H1 (cell line): ENCODE data around the gene CD300E. TPM values are rescaled to one million over a fixed set of nuclear protein-coding genes. Genes with fewer than 3 reads are reported as not detected.

Experiments used
- CTCF ChIA-PET: fragments of 300-600 bp; sonication (Branson Sonifier 250); formaldehyde crosslinking; loops from one replicate; lab custom pipeline; 2021; ENCODE audit not compliant: partially characterized antibody; lab: Charles Lee
- POLR2A ChIA-PET: fragments of 300-600 bp; sonication (Branson Sonifier 250); formaldehyde crosslinking; loops from one replicate; lab custom pipeline; 2021; ENCODE audit warnings: inconsistent platforms; ENCODE audit not compliant: partially characterized antibody; lab: Charles Lee
- DNase-seq, 2 experiments: peaks; one replicate each; pipeline versions ENCODE4 v3.0.0 to v3.0.0-alpha.2; 2010 to 2022; ENCODE audit warnings: low spot score in 2 of 2, low read depth in 1 of 2, mixed read lengths in 1 of 2
- FAIRE-seq: peaks from 2 replicates; lab custom pipeline; 2011; peaks lifted over from hg19 to GRCh38; lab: Jason Lieb, UNC
- H2AFZ ChIP-seq: 2 replicates; pipeline ENCODE4 v1.8.1; 2012; ENCODE audit warnings: low read length, inconsistent platforms
- H2AK5ac ChIP-seq: 2 replicates; pipeline ENCODE4 v1.6.1; 2013; ENCODE audit warnings: low read depth, low read length
- H2BK120ac ChIP-seq: replicated peaks from 2 replicates; pipeline ENCODE3; 2013; ENCODE audit warnings: low read depth, low read length, inconsistent platforms
- H2BK12ac ChIP-seq: 2 replicates; pipeline ENCODE4 v1.6.1; 2013; ENCODE audit warnings: low read depth, low read length
- H2BK15ac ChIP-seq: 2 replicates; pipeline ENCODE4 v1.6.1; 2013; ENCODE audit warnings: low read length
- H2BK20ac ChIP-seq: 2 replicates; pipeline ENCODE4 v1.6.1; 2013; ENCODE audit warnings: low read length
- H2BK5ac ChIP-seq: 2 replicates; pipeline ENCODE4 v1.6.1; 2013; ENCODE audit warnings: low read depth, low read length
- H3K14ac ChIP-seq: 2 replicates; pipeline ENCODE4 v1.6.1; 2013; ENCODE audit warnings: inconsistent platforms; ENCODE audit not compliant: insufficient read length
- H3K18ac ChIP-seq: 2 replicates; pipeline ENCODE4 v1.6.1; 2013; ENCODE audit warnings: low read length; ENCODE audit errors: extremely low read depth
- H3K23ac ChIP-seq: 2 replicates; pipeline ENCODE4 v1.6.1; 2013; ENCODE audit warnings: inconsistent platforms; ENCODE audit not compliant: insufficient read length
- H3K23me2 ChIP-seq: 2 replicates; pipeline ENCODE4 v1.6.1; 2013; ENCODE audit warnings: low read depth, low read length
- H3K27ac ChIP-seq: 2 replicates; pipeline ENCODE4 v1.6.1; 2011; ENCODE audit warnings: low read depth, low read length, inconsistent platforms
- H3K27me3 ChIP-seq, 4 experiments: replicated peaks in 1 of 4; 1 replicate in 1 of 4; 2 replicates in 3 of 4; pipeline versions ENCODE4 v1.6.1 to v1.8.1; 2011 to 2013; ENCODE audit warnings: low read length in 3 of 4, mild to moderate bottlenecking in 3 of 4, inconsistent platforms in 2 of 4, mixed read lengths in 2 of 4, moderate library complexity in 1 of 4; ENCODE audit not compliant: control insufficient read depth in 3 of 4, insufficient read depth in 3 of 4; ENCODE audit errors: extremely low read depth in 1 of 4
- H3K36me3 ChIP-seq, 4 experiments: 2 replicates each; pipeline versions ENCODE4 v1.6.1 to v1.8.1; 2011 to 2013; ENCODE audit warnings: mild to moderate bottlenecking in 4 of 4, low read length in 3 of 4, moderate library complexity in 2 of 4, control low read depth in 1 of 4, inconsistent platforms in 1 of 4; ENCODE audit not compliant: insufficient read depth in 4 of 4, control insufficient read depth in 2 of 4
- H3K4ac ChIP-seq: replicated peaks from 2 replicates; pipeline ENCODE3; 2013; ENCODE audit warnings: low read length, low read depth, mixed read lengths, inconsistent platforms; ENCODE audit not compliant: insufficient read length
- H3K4me1 ChIP-seq, 4 experiments: replicated peaks in 1 of 4; 1 replicate in 1 of 4; 2 replicates in 3 of 4; pipeline versions ENCODE4 v1.6.1 to v1.8.1; 2011 to 2013; ENCODE audit warnings: low read length in 3 of 4, inconsistent platforms in 2 of 4, mixed read lengths in 1 of 4; ENCODE audit not compliant: insufficient read depth in 4 of 4, control insufficient read depth in 3 of 4
- H3K4me2 ChIP-seq, 2 experiments: 2 replicates each; pipeline versions ENCODE4 v1.6.1 to v1.8.1; 2011 to 2013; ENCODE audit warnings: low read depth in 2 of 2, low read length in 2 of 2, control low read depth in 1 of 2, inconsistent platforms in 1 of 2, mild to moderate bottlenecking in 1 of 2; ENCODE audit not compliant: insufficient read depth in 1 of 2
- H3K4me3 ChIP-seq, 4 experiments: fragments of 200-600, 300-600 bp in 1 of 4; sonication (generic), shearing (Covaris generic), sonication (Bioruptor Twin) in 1 of 4; 2 replicates each; pipeline versions ENCODE4 v1.5.1 to v1.8.1; 2011 to 2016; ENCODE audit warnings: low read length in 4 of 4, low read depth in 3 of 4, control low read depth in 2 of 4, inconsistent platforms in 2 of 4, mild to moderate bottlenecking in 2 of 4, mixed read lengths in 1 of 4, moderate library complexity in 1 of 4; ENCODE audit not compliant: insufficient read depth in 2 of 4; ENCODE audit errors: extremely low read depth in 1 of 4
- H3K56ac ChIP-seq: replicated peaks from 2 replicates; pipeline ENCODE3; 2013; ENCODE audit warnings: low read depth, mild to moderate bottlenecking, mixed read lengths, low read length, inconsistent platforms; ENCODE audit not compliant: insufficient read length
- H3K79me1 ChIP-seq: 2 replicates; pipeline ENCODE4 v1.6.1; 2013; ENCODE audit warnings: low read depth, low read length, control low read depth
- H3K79me2 ChIP-seq, 2 experiments: 2 replicates each; pipeline versions ENCODE4 v1.6.1 to v1.8.1; 2012 to 2013; ENCODE audit warnings: low read length in 2 of 2, mild to moderate bottlenecking in 2 of 2, inconsistent platforms in 1 of 2; ENCODE audit not compliant: insufficient read depth in 2 of 2, control insufficient read depth in 1 of 2
- H3K9ac ChIP-seq, 4 experiments: replicated peaks in 1 of 4; 1 replicate in 1 of 4; 2 replicates in 3 of 4; pipeline versions ENCODE4 v1.6.1 to v1.8.1; 2011 to 2013; ENCODE audit warnings: low read depth in 3 of 4, low read length in 3 of 4, control low read depth in 2 of 4, mild to moderate bottlenecking in 2 of 4, moderate library complexity in 2 of 4, inconsistent platforms in 1 of 4; ENCODE audit errors: extremely low read depth in 1 of 4
- H3K9me3 ChIP-seq, 2 experiments: 2 replicates each; pipeline versions ENCODE4 v1.6.1 to v1.8.1; 2012 to 2013; ENCODE audit warnings: mild to moderate bottlenecking in 2 of 2, moderate library complexity in 2 of 2, control low read depth in 1 of 2, inconsistent platforms in 1 of 2, low read depth in 1 of 2, low read length in 1 of 2, mixed read lengths in 1 of 2; ENCODE audit not compliant: insufficient read depth in 2 of 2
- H4K20me1 ChIP-seq, 2 experiments: replicated peaks in 1 of 2; 2 replicates each; pipeline versions ENCODE3 to v1.8.1; 2011 to 2013; ENCODE audit warnings: inconsistent platforms in 2 of 2, low read length in 2 of 2, mild to moderate bottlenecking in 1 of 2; ENCODE audit not compliant: insufficient read depth in 2 of 2, control insufficient read depth in 1 of 2
- H4K5ac ChIP-seq: 2 replicates; pipeline ENCODE4 v1.6.1; 2013; ENCODE audit warnings: low read length, low read depth, mixed read lengths, inconsistent platforms; ENCODE audit not compliant: insufficient read length
- H4K8ac ChIP-seq: 2 replicates; pipeline ENCODE4 v1.8.0; 2013; ENCODE audit warnings: mild to moderate bottlenecking, moderate library complexity, low read length, inconsistent platforms; ENCODE audit not compliant: insufficient read depth; ENCODE audit errors: extremely low read depth
- H4K91ac ChIP-seq: replicated peaks from 2 replicates; pipeline ENCODE3; 2013; ENCODE audit warnings: low read length, mixed read lengths, inconsistent platforms; ENCODE audit not compliant: insufficient read length
- WGBS, 2 experiments: shearing (Covaris generic) in 1 of 2; methylation state at CpG; one replicate each; pipeline versions ENCODE4 v1.1.6 to v1.1.7; 2013 to 2015; ENCODE audit warnings: low lambda C conversion rate in 2 of 2, mixed read lengths in 2 of 2, inconsistent platforms in 1 of 2, low coverage in 1 of 2, missing lambda C conversion rate in 1 of 2; ENCODE audit not compliant: insufficient replicate concordance in 2 of 2, insufficient coverage in 1 of 2, insufficient read length in 1 of 2; ENCODE audit errors: extremely low coverage in 1 of 2, missing lambda C conversion rate in 1 of 2; 5-methylcytosine and 5-hydroxymethylcytosine counted together
- polyA plus RNA-seq, 7 experiments: library from polyadenylated mRNA; depleted of rRNA in 3 of 7; stranded (reverse) in 5 of 7; unstranded in 2 of 7; fragments of >200 nt in 5 of 7; fragments of 200-250 nt in 2 of 7; gene quantifications; 1 replicate in 5 of 7; 2 replicates in 1 of 7; 4 replicates in 1 of 7; pipeline versions ENCODE4 v1.2.1 to v1.2.3, GENCODE V29; 2011 to 2013; ENCODE audit warnings: missing spikeins in 2 of 7, mixed read lengths in 2 of 7
- total RNA-seq: library from RNA; stranded (reverse); fragmentation: NEBNext Ultra II Directional; extraction: Animal tissue kit (Norgen Biotek cat#: 25700); gene quantifications from 2 replicates; pipeline ENCODE4 v1.2.1, GENCODE V29; 2021
- TF ChIP-seq, protein P1 (sequence below): IDR thresholded peaks from 2 replicates; pipeline ENCODE4 v1.6.1; 2012; ENCODE audit warnings: inconsistent platforms

The CD300E gene
- total and polyA plus RNA-seq, 2 of the 8 experiments (the other 6 are each of a cell fraction or from before 2014, with no cell fraction given), result not detected

DNA sequence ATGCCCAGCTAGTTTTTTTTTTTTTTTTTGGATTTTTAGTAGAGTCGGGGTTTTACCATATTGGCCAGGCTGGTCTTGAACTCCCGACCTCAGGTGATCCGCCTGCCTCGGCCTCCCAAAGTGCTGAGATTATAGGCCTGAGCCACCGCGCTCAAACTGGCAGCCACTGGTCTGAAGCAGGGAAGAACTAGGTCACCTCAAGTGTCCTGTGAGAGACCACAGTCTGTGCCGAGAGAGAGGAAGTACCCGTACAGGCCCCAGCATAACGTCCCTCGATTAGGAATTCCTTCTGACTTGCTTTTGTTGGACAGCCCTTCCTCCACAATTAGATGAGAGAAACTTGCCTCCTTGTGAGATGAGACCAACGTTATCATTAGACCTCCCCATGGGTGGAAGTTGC is 13.7 kb upstream of the CD300E start:
- H3K9me3 ChIP-seq, result no peaks in the 10 kb centered on the region
- no peak overlapping the region for H2BK15ac ChIP-seq
- no peak overlapping the region for H3K4ac ChIP-seq
- no peak overlapping the region for H3K4me2 ChIP-seq
- no peak overlapping the region for H2BK12ac ChIP-seq
- H4K91ac ChIP-seq, result no peak overlapping the region
- no peaks in the 10 kb centered on the region for H3K79me1 ChIP-seq
- DNase-seq (no peak), FAIRE-seq (no peak)
- ChIA-PET CTCF (interaction anchor here (0.9 kb wide), 1 partner anchor 40 kb away, joined by 6 read pairs; no protein-coding TSS in a partner anchor), POLR2A (no interaction called here)
- no peak overlapping the region for H3K18ac ChIP-seq
- H3K14ac ChIP-seq, result no peak overlapping the region
- no peak overlapping the region for H3K4me3 ChIP-seq
- no peak overlapping the region for H2BK120ac ChIP-seq
- H3K27ac ChIP-seq, result no peak overlapping the region
- H4K8ac ChIP-seq, result no peak overlapping the region; the same call in 1 of the 2 replicates
- H3K23me2 ChIP-seq, result no peaks in the 10 kb centered on the region
- no peak overlapping the region for H4K5ac ChIP-seq
- H3K79me2 ChIP-seq, result no peaks in the 10 kb centered on the region
- no peak overlapping the region for H3K23ac ChIP-seq
- no peak overlapping the region for H3K56ac ChIP-seq
- H2AFZ ChIP-seq, result no peak overlapping the region
- peaks cover 4 to 19% (median 11%) of the 10 kb centered on the region in 4 experiments for H3K4me1 ChIP-seq
- no peaks in the 10 kb centered on the region for H4K20me1 ChIP-seq
- no peaks in the 10 kb centered on the region for H3K36me3 ChIP-seq
- H2BK20ac ChIP-seq, result no peak overlapping the region
- H2AK5ac ChIP-seq, result no peak overlapping the region
- no peak overlapping the region for H3K9ac ChIP-seq
- H3K27me3 ChIP-seq, result no peaks in the 10 kb centered on the region; a peak in 1 of 7 replicates
- 80% methylated on average over 8 of the region's 11 CpGs; no CpG with 5 or more reads in 1 of the 2 experiments for WGBS, 2 experiments
- H2BK5ac ChIP-seq, result no peak overlapping the region
- TF ChIP-seq, protein P1, sequence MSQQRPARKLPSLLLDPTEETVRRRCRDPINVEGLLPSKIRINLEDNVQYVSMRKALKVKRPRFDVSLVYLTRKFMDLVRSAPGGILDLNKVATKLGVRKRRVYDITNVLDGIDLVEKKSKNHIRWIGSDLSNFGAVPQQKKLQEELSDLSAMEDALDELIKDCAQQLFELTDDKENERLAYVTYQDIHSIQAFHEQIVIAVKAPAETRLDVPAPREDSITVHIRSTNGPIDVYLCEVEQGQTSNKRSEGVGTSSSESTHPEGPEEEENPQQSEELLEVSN, result no peak
